Heart left ventricle (tissue), 16 donors: ENCODE results near the gene GRPEL2. TPM values are rescaled to one million over a fixed set of nuclear protein-coding genes. Genes with fewer than 3 reads are reported as not detected.

Experiments
- ATAC-seq, 4 donors: fragments of 200-7000 bp; cut with Tn5 transposase; one replicate each; pipeline ENCODE4 v1.9.1; 2020 to 2022; ENCODE audit warnings: moderate library complexity in 4 of 4, mild to moderate bottlenecking in 3 of 4, moderate number of reproducible peaks in 1 of 4
- DNase-seq, 5 donors: peaks; one replicate each; pipeline ENCODE4 v3.0.0-alpha.2; 2020
- H3K27ac ChIP-seq, 12 donors: fragments of 200-600 bp; sonication (generic) in 4 of 12; one replicate each; pipeline versions ENCODE4 v1.5.0 to v1.8.0; 2016 to 2022; ENCODE audit warnings: mild to moderate bottlenecking in 2 of 12
- H3K27me3 ChIP-seq, 9 donors: fragments of 200-600 bp; sonication (generic) in 2 of 9; one replicate each; pipeline versions ENCODE4 v1.5.1 to v1.8.0; 2016 to 2022; ENCODE audit warnings: mild to moderate bottlenecking in 3 of 9
- H3K36me3 ChIP-seq, 9 donors: fragments of 200-600 bp; sonication (generic) in 2 of 9; one replicate each; pipeline versions ENCODE4 v1.5.0 to v1.8.0; 2018 to 2022; ENCODE audit warnings: mild to moderate bottlenecking in 2 of 9
- H3K4me1 ChIP-seq, 12 donors: fragments of 200-600 bp; sonication (generic) in 4 of 12; one replicate each; pipeline versions ENCODE4 v1.5.0 to v1.8.0; 2016 to 2022; ENCODE audit warnings: mild to moderate bottlenecking in 3 of 12
- H3K4me3 ChIP-seq, 12 donors: fragments of 200-600 bp; sonication (generic) in 4 of 12; one replicate each; pipeline versions ENCODE4 v1.5.0 to v1.8.0; 2017 to 2022; ENCODE audit warnings: mild to moderate bottlenecking in 9 of 12, moderate library complexity in 4 of 12
- H3K9me3 ChIP-seq, 12 donors: fragments of 200-600 bp; sonication (generic) in 4 of 12; one replicate each; pipeline versions ENCODE4 v1.5.0 to v1.8.0; 2016 to 2022; ENCODE audit warnings: mild to moderate bottlenecking in 1 of 12
- POLR2A ChIP-seq, 2 donors: fragments of 450-650 bp; IDR thresholded peaks; one replicate each; pipeline ENCODE4 v1.6.1; 2017; ENCODE audit warnings: antibody characterized with exemption in 2 of 2, mild to moderate bottlenecking in 2 of 2, moderate library complexity in 2 of 2
- WGBS, 4 donors: extraction: QIAGEN DNeasy Blood & Tissue Kit in 2 of 4; methylation state at CpG; one replicate each; pipeline versions ENCODE4 v1.1.5 to v1.1.7; 2013 to 2018; 5-methylcytosine and 5-hydroxymethylcytosine counted together
- intact Hi-C, 10 donors: fragments of 100-400 bp; cut with DNase I; formaldehyde crosslinking; loops; one replicate each; pipeline versions ENCODE4 v1.11.1 to v1.14.2; 2022
- polyA plus RNA-seq, 2 donors: library from polyadenylated mRNA; stranded (reverse); fragments of 200-250 nt; gene quantifications; one replicate each; pipeline ENCODE4 v1.2.3, GENCODE V29; 2013
- total RNA-seq, 9 donors: library from RNA; depleted of rRNA in 2 of 9; stranded (reverse); fragments of >200 nt in 2 of 9; fragmentation: NEBNext Ultra II Directional in 3 of 9; extraction: Animal tissue kit (Norgen Biotek cat#: 25700) in 3 of 9; gene quantifications; one replicate each; pipeline versions ENCODE4 v1.1.0 to v1.2.4, GENCODE V29; 2016 to 2023
- TF ChIP-seq, protein P1 (sequence below), 12 donors: fragments of 200-600 bp; sonication (generic) in 4 of 12; IDR thresholded peaks; one replicate each; pipeline versions ENCODE4 v1.5.0 to v1.8.0; 2018 to 2022; ENCODE audit warnings: antibody characterized with exemption in 12 of 12, mild to moderate bottlenecking in 5 of 12
- donor health status: ischemic (EF 13 %, LVEDD 7.1; RV severe dilation, severe dysfunction).
- donor health status: healthy with polysubstance abuse.
- donor health status: DM: no; HTN: yes; CAD: no.
- donor health status: DM: no; HTN: no; CAD: no.
- donor health status: ischemic (EF 25% LVEDD 6.9; RV normal size, moderate dysfunction).
- donor health status: ischemic (EF 25% LVEDD 5.7; RV mildly dilated, moderate dysfunction).
- donor health status: healthy.
- donor health status: DM: yes; HTN: yes; CAD: no.
- donor health status: ischemic (EF 35%, LVEDD 5.7; RV mildly dilated, moderate dysfunction).
- donor health status: nonischemic (EF 11% LVEDD 7.7; RV severe dilation, severe dysfunction).
- donor health status: DM: yes; HTN: yes; CAD: no.
- donor health status: PGD.
- donor health status: ischemic (EF 29% LVEDD 5.4; RV normal size, mild dysfunction).
- donor health status: nonischemic (EF 23%, LVEDD 6.1; RV moderate dilation, normal function).

GRPEL2 gene
- total and polyA plus RNA-seq, 11 donors, result 5.1 to 14.0 (median 9.3) TPM

- Histone ChIP-seq H3K27me3 (no peaks in the 10 kb centered on the region), H3K27ac (peak overlapping the region in 8 of 12 donors; percentile 20 to 86 (median 76)), H3K9me3 (no peaks in the 10 kb centered on the region), H3K4me1 (peaks cover 1 to 84% (median 53%) of the 10 kb centered on the region in 12 donors), H3K4me3 (no peak overlapping the region), H3K36me3 (peaks cover 0 to 71% (median 48%) of the 10 kb centered on the region in 9 donors)
- DNase-seq (no peak), ATAC-seq (no peak)
- TF ChIP-seq, protein P1, sequence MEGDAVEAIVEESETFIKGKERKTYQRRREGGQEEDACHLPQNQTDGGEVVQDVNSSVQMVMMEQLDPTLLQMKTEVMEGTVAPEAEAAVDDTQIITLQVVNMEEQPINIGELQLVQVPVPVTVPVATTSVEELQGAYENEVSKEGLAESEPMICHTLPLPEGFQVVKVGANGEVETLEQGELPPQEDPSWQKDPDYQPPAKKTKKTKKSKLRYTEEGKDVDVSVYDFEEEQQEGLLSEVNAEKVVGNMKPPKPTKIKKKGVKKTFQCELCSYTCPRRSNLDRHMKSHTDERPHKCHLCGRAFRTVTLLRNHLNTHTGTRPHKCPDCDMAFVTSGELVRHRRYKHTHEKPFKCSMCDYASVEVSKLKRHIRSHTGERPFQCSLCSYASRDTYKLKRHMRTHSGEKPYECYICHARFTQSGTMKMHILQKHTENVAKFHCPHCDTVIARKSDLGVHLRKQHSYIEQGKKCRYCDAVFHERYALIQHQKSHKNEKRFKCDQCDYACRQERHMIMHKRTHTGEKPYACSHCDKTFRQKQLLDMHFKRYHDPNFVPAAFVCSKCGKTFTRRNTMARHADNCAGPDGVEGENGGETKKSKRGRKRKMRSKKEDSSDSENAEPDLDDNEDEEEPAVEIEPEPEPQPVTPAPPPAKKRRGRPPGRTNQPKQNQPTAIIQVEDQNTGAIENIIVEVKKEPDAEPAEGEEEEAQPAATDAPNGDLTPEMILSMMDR (IDR thresholded peaks at IDR 0.05), result no peak
- no peak for TF ChIP-seq POLR2A (IDR thresholded peaks at IDR 0.05)
- WGBS, 4 donors, result 74 to 77% (median 75%) methylated on average over 8 of the region's 8 CpGs
- intact Hi-C loops, result no loop called here
Measured at GRCh38 chr5:149301744-149302380, 43.4 kb upstream of the GRPEL2 start.

- H3K9me3 ChIP-seq, result no peaks in the 10 kb centered on the region
- H3K27ac ChIP-seq, result peak overlapping the region in 9 of 12 donors; percentile 20 to 86 (median 75)
- peaks cover 0 to 76% (median 46%) of the 10 kb centered on the region in 12 donors for H3K4me1 ChIP-seq
- DNase-seq, result no peak
- intact Hi-C loops, result no loop called here
- 81 to 84% (median 82%) methylated on average over 5 of the region's 5 CpGs for WGBS, 4 donors
- TF ChIP-seq, protein P1 (IDR thresholded peaks at IDR 0.05), result no peak
- TF ChIP-seq POLR2A (IDR thresholded peaks at IDR 0.05), result no peak
- ATAC-seq, result no peak
- peaks cover 0 to 79% (median 54%) of the 10 kb centered on the region in 9 donors for H3K36me3 ChIP-seq
- H3K27me3 ChIP-seq, result no peaks in the 10 kb centered on the region
- H3K4me3 ChIP-seq, result no peak overlapping the region
Measured at GRCh38 chr5:149302641-149303040, 42.7 kb upstream of the GRPEL2 start.

- Histone ChIP-seq H3K27ac (peak overlapping the region in 5 of 12 donors; percentile 20 to 85 (median 59)), H3K4me1 (peaks cover 0 to 71% (median 40%) of the 10 kb centered on the region in 12 donors), H3K27me3 (no peaks in the 10 kb centered on the region), H3K4me3 (no peak overlapping the region), H3K9me3 (no peaks in the 10 kb centered on the region), H3K36me3 (peaks cover 0 to 85% (median 59%) of the 10 kb centered on the region in 9 donors)
- intact Hi-C loops, result no loop called here
- no peak for TF ChIP-seq POLR2A (IDR thresholded peaks at IDR 0.05)
- TF ChIP-seq, protein P1 (IDR thresholded peaks at IDR 0.05), result no peak
- no peak for DNase-seq
- 65 to 72% (median 70%) methylated on average over 4 of the region's 4 CpGs for WGBS, 4 donors
- no peak for ATAC-seq
Measured at GRCh38 chr5:149303210-149303609, 42.1 kb upstream of the GRPEL2 start.

DNA sequence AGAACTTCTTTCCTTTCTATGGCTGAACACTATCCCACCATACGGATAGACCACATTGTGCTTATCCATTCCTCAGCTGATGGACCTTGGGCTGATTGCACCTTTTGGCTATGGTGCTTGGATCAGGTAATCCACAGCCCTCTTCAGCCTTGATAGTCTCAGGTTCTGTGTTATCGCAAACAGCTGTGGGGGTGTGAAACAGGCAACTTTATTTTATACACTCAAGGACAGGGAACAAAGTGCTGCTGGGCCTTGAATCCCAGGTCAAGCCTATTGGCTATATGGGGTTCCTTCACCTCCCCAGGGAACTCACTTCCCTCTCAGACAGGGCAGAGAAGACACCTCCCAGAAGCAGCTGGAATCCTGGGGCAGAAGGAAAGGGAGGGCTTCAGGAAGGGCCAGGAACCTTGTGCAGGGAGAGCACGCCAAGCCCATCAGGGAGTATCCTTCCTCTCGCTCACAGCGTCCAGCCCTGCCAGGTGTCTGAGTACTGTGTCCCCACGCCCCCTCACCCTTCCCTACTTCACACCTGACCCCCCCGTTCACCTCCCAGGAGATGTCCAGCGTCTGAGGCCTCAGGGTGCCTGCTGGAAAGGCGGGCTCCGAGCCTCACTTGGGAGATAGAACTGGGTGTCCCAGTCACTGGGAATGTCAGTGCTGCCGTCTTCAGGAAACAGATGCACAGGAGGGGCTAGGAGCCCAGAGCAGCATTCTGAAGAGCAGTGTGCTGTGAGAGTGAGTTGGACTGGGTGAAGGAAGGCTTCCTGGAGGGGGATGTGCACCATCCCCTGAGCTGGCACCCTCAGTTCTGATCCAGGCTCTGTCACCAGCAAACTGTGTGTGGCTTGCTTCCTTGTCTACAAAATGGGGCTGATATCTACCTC, 40.9 kb upstream of the GRPEL2 start:
- H3K27ac ChIP-seq, result peak overlapping the region in 11 of 12 donors; percentile 11 to 85 (median 58)
- DNase-seq (peak in 4 of 5 donors; percentile 44 to 62 (median 53)), ATAC-seq (peak; percentile 50 to 75 (median 54))
- WGBS, 4 donors, result 59 to 76% (median 62%) methylated on average over 11 of the region's 11 CpGs
- H3K4me3 ChIP-seq, result no peak overlapping the region
- H3K36me3 ChIP-seq, result peaks cover 0 to 97% (median 70%) of the 10 kb centered on the region in 9 donors
- no peaks in the 10 kb centered on the region for H3K9me3 ChIP-seq
- no peak for TF ChIP-seq POLR2A (IDR thresholded peaks at IDR 0.05)
- TF ChIP-seq, protein P1 (IDR thresholded peaks at IDR 0.05), result no peak
- intact Hi-C loops, result loop anchor here in 1 of 10 donors (5.0 kb wide), 1 partner anchor 32 kb away; the partner anchor contains the start of gene AFAP1L1
- H3K4me1 ChIP-seq, result peaks cover 0 to 59% (median 28%) of the 10 kb centered on the region in 12 donors
- H3K27me3 ChIP-seq, result no peaks in the 10 kb centered on the region
